Glomerular visceral epithelial cell (primary cell): ENCODE measurements around the gene CAMK2A.

Experiments used
- DNase-seq: peaks from one replicate; pipeline ENCODE4 v3.0.0-alpha.2; 2016; ENCODE audit errors: extremely low spot score

Gene CAMK2A

GRCh38 chr5:150300496-150301169, 11.1 kb upstream of the CAMK2A start:
- DNase-seq: no peak

- no peak for DNase-seq
Observed at GRCh38 chr5:150299571-150300327, 10.2 kb upstream of the CAMK2A start.

GRCh38 chr5:150298701-150299451, 9.3 kb upstream of the CAMK2A start:
- DNase-seq: peak; percentile 81

- DNase-seq: no peak
Observed at GRCh38 chr5:150297934-150298595, 8.5 kb upstream of the CAMK2A start.

GRCh38 chr5:150297236-150297890, 7.8 kb upstream of the CAMK2A start:
- no peak for DNase-seq

GRCh38 chr5:150296496-150296895, 6.9 kb upstream of the CAMK2A start:
- no peak for DNase-seq

GRCh38 chr5:150295741-150296486, 6.3 kb upstream of the CAMK2A start:
- DNase-seq: no peak

- DNase-seq: peak; percentile 88
Observed at GRCh38 chr5:150295172-150295634, 5.6 kb upstream of the CAMK2A start.

GRCh38 chr5:150294551-150295071, 5.0 kb upstream of the CAMK2A start:
- DNase-seq: no peak

GRCh38 chr5:150293091-150293941, 3.7 kb upstream of the CAMK2A start:
- no peak for DNase-seq

GRCh38 chr5:150291388-150292385, 2.1 kb upstream of the CAMK2A start:
- DNase-seq: peak; percentile 51

- DNase-seq: no peak
Observed at GRCh38 chr5:150288791-150289190, 782 bp downstream of the CAMK2A start.

- no peak for DNase-seq
Observed at GRCh38 chr5:150288361-150288760, 1.2 kb downstream of the CAMK2A start.

GRCh38 chr5:150286820-150287219, 2.8 kb downstream of the CAMK2A start:
- DNase-seq: no peak

- DNase-seq: no peak
Observed at GRCh38 chr5:150285114-150285513, 4.5 kb downstream of the CAMK2A start.

- no peak for DNase-seq
Observed at GRCh38 chr5:150284311-150284710, 5.3 kb downstream of the CAMK2A start.

GRCh38 chr5:150283904-150284303, 5.7 kb downstream of the CAMK2A start:
- no peak for DNase-seq

- no peak for DNase-seq
Observed at GRCh38 chr5:150281987-150282386, 7.6 kb downstream of the CAMK2A start.
